GM12878 (cell line): ENCODE measurements around the gene ASCC1. TPM values are rescaled to one million over a fixed set of nuclear protein-coding genes. Genes with fewer than 3 reads are reported as not detected.

Experiments
- ATAC-seq: fragments of 200-7000 bp; cut with Tn5 transposase; 3 replicates; pipeline ENCODE4 v1.9.1; 2020; ENCODE audit warnings: mild to moderate bottlenecking, moderate library complexity
- BruUV-seq: library from RNA; stranded (reverse); fragments of 400-500 nt; replicated peaks from 2 replicates; lab custom pipeline; 2021; lab: Mats Ljungman, UMichigan
- CTCF ChIA-PET: fragments of 300-600 bp; sonication (Branson Sonifier 250); formaldehyde crosslinking; extraction: SDS; loops from one replicate; lab custom pipeline; 2021; ENCODE audit warnings: inconsistent platforms; lab: Yijun Ruan, JAX
- POLR2A ChIA-PET: fragments of 350-600 bp; formaldehyde crosslinking; extraction: SDS; loops from one replicate; lab custom pipeline; 2021; ENCODE audit warnings: inconsistent platforms; lab: Charles Lee
- RAD21 ChIA-PET: fragments of 300-600 bp; sonication (Branson Sonifier 250); formaldehyde crosslinking; loops from one replicate; lab custom pipeline; 2023; ENCODE audit warnings: antibody characterized with exemption; ENCODE audit not compliant: unreplicated experiment; lab: Charles Lee
- SMC1A ChIA-PET: fragments of 300-600 bp; sonication (Branson Sonifier 250); formaldehyde crosslinking; loops from one replicate; lab custom pipeline; 2023; ENCODE audit not compliant: unreplicated experiment, uncharacterized antibody; lab: Charles Lee
- DNase-seq: peaks from one replicate; pipeline ENCODE4 v3.0.0-alpha.2; 2011; ENCODE audit warnings: low read depth, low spot score
- FAIRE-seq: peaks from 3 replicates; lab custom pipeline; 2011; peaks lifted over from hg19 to GRCh38; lab: Jason Lieb, UNC
- H2AFZ ChIP-seq: 2 replicates; pipeline ENCODE4 v1.6.0; 2011; ENCODE audit warnings: low read depth, low read length, control low read depth; ENCODE audit not compliant: control insufficient read depth
- H3K27ac ChIP-seq: 2 replicates; pipeline ENCODE4 v1.5.1; 2011; ENCODE audit warnings: control low read depth; ENCODE audit not compliant: control insufficient read depth, insufficient read depth
- H3K27me3 ChIP-seq, 2 experiments: replicated peaks in 1 of 2; 2 replicates each; pipeline versions ENCODE4 v1.6.0 to v1.6.1; 2011; ENCODE audit warnings: low read length in 1 of 2; ENCODE audit not compliant: control insufficient read depth in 2 of 2, insufficient read depth in 2 of 2
- H3K36me3 ChIP-seq, 2 experiments: 2 replicates each; pipeline ENCODE4 v1.5.1; 2011; ENCODE audit warnings: low read length in 1 of 2; ENCODE audit not compliant: control insufficient read depth in 2 of 2, insufficient read depth in 2 of 2
- H3K4me1 ChIP-seq: 2 replicates; pipeline ENCODE4 v1.6.1; 2011; ENCODE audit warnings: mild to moderate bottlenecking, low read length, moderate library complexity, mixed read lengths; ENCODE audit not compliant: control insufficient read depth, insufficient read depth
- H3K4me2 ChIP-seq: 2 replicates; pipeline ENCODE4 v1.6.0; 2011; ENCODE audit warnings: control low read depth; ENCODE audit not compliant: control insufficient read depth, insufficient read depth
- H3K4me3 ChIP-seq: fragments of 200-600 bp; sonication (generic); 2 replicates; pipeline ENCODE4 v1.5.1; 2016
- H3K79me2 ChIP-seq: 2 replicates; pipeline ENCODE4 v1.6.0; 2011; ENCODE audit warnings: low read length; ENCODE audit not compliant: control insufficient read depth, insufficient read depth
- H3K9ac ChIP-seq: 2 replicates; pipeline ENCODE4 v1.8.0; 2011; ENCODE audit warnings: low read length, control low read depth, mixed read lengths; ENCODE audit not compliant: control insufficient read depth, insufficient read depth
- H3K9me3 ChIP-seq: replicated peaks from 3 replicates; pipeline ENCODE4 v1.5.1; 2011; ENCODE audit warnings: mild to moderate bottlenecking, low read length; ENCODE audit not compliant: control insufficient read depth, insufficient read depth
- H4K20me1 ChIP-seq: 2 replicates; pipeline ENCODE4 v1.6.0; 2011; ENCODE audit not compliant: control insufficient read depth, insufficient read depth
- BCL11A ChIP-seq: IDR thresholded peaks from 2 replicates; pipeline ENCODE4 v1.6.1; 2011; ENCODE audit warnings: low read depth, low read length
- BMI1 ChIP-seq: fragments of 450-650 bp; IDR thresholded peaks from 2 replicates; pipeline ENCODE4 v1.6.1; 2016; ENCODE audit warnings: mild to moderate bottlenecking, moderate library complexity, borderline replicate concordance
- E2F4 ChIP-seq: IDR thresholded peaks from 2 replicates; pipeline ENCODE4 v1.6.1; 2012; ENCODE audit warnings: low read depth, low read length, improper control_type of control experiment
- EED ChIP-seq: sonication (generic); IDR thresholded peaks from 2 replicates; pipeline ENCODE4 v1.6.1; 2016; ENCODE audit warnings: antibody characterized with exemption, low read depth
- EGR1 ChIP-seq, 2 experiments: IDR thresholded peaks; 1 replicate in 1 of 2; 2 replicates in 1 of 2; pipeline ENCODE4 v1.6.1; 2011 to 2012; ENCODE audit warnings: low read depth in 2 of 2, low read length in 2 of 2, borderline replicate concordance in 1 of 2, mild to moderate bottlenecking in 1 of 2, moderate library complexity in 1 of 2
- GABPA ChIP-seq: IDR thresholded peaks from 2 replicates; pipeline ENCODE4 v1.6.1; 2014; ENCODE audit warnings: antibody characterized with exemption, low read depth, mild to moderate bottlenecking, inconsistent platforms
- HDAC6 ChIP-seq: fragments of 200-600 bp; sonication (generic); IDR thresholded peaks from one replicate; pipeline ENCODE4 v1.8.0; 2017; ENCODE audit warnings: antibody characterized with exemption; ENCODE audit not compliant: unreplicated experiment
- KAT2A ChIP-seq: conservative IDR thresholded peaks from 2 replicates; pipeline ENCODE4 v1.6.1; 2011; ENCODE audit warnings: low read depth, low read length; ENCODE audit not compliant: control insufficient read depth
- MEF2A ChIP-seq: IDR thresholded peaks from 2 replicates; pipeline ENCODE4 v1.6.1; 2011; ENCODE audit warnings: low read depth, mild to moderate bottlenecking, low read length, moderate library complexity; ENCODE audit not compliant: insufficient read depth
- MTA3 ChIP-seq: IDR thresholded peaks from 2 replicates; pipeline ENCODE4 v1.6.1; 2012; ENCODE audit warnings: low read length, inconsistent platforms, borderline replicate concordance
- MYC ChIP-seq: IDR thresholded peaks from 2 replicates; pipeline ENCODE4 v1.6.1; 2011; ENCODE audit warnings: mild to moderate bottlenecking, low read length, moderate library complexity, inconsistent platforms; ENCODE audit not compliant: insufficient read depth, insufficient replicate concordance, insufficient read length, severe bottlenecking
- PAX5 ChIP-seq: IDR thresholded peaks from 2 replicates; pipeline ENCODE4 v1.6.1; 2011; ENCODE audit warnings: low read depth, low read length, borderline replicate concordance
- PKNOX1 ChIP-seq: fragments of 450-650 bp; IDR thresholded peaks from 2 replicates; pipeline ENCODE4 v1.6.1; 2016; ENCODE audit warnings: mild to moderate bottlenecking
- RB1 ChIP-seq: fragments of 450-650 bp; formaldehyde crosslinking; IDR thresholded peaks from 2 replicates; pipeline ENCODE4 v1.6.1; 2017; ENCODE audit warnings: mild to moderate bottlenecking, borderline replicate concordance
- RUNX3 ChIP-seq: IDR thresholded peaks from 2 replicates; pipeline ENCODE4 v1.6.1; 2012; ENCODE audit warnings: low read length, inconsistent platforms
- SMAD1 ChIP-seq: fragments of 450-650 bp; IDR thresholded peaks from 2 replicates; pipeline ENCODE4 v1.6.1; 2018; ENCODE audit warnings: mild to moderate bottlenecking, low read depth; ENCODE audit not compliant: partially characterized antibody
- SRF ChIP-seq, 2 experiments: IDR thresholded peaks; 2 replicates each; pipeline ENCODE4 v1.6.1; 2011; ENCODE audit warnings: low read depth in 2 of 2, low read length in 2 of 2, mild to moderate bottlenecking in 1 of 2, moderate library complexity in 1 of 2
- STAT3 ChIP-seq: IDR thresholded peaks from 2 replicates; pipeline ENCODE4 v1.6.1; 2011; ENCODE audit warnings: low read depth, low read length, improper control_type of control experiment
- SUZ12 ChIP-seq: fragments of 200-600 bp; sonication (generic); IDR thresholded peaks from one replicate; pipeline ENCODE4 v1.6.1; 2018; ENCODE audit warnings: antibody characterized with exemption, mild to moderate bottlenecking; ENCODE audit not compliant: unreplicated experiment
- USF2 ChIP-seq: IDR thresholded peaks from 2 replicates; pipeline ENCODE4 v1.6.1; 2011; ENCODE audit warnings: low read depth, low read length, improper control_type of control experiment, borderline replicate concordance
- ZNF274 ChIP-seq: IDR thresholded peaks from one replicate; pipeline ENCODE4 v1.8.0; 2011; ENCODE audit not compliant: insufficient read length, insufficient read depth
- ZSCAN29 ChIP-seq: fragments of 450-650 bp; IDR thresholded peaks from 2 replicates; pipeline ENCODE4 v1.6.1; 2017; ENCODE audit warnings: mild to moderate bottlenecking, moderate library complexity
- WGBS: methylation state at CpG from one replicate; pipeline ENCODE4 v1.1.6; 2016; ENCODE audit warnings: low lambda C conversion rate; ENCODE audit not compliant: insufficient replicate concordance, insufficient coverage; ENCODE audit errors: missing lambda C conversion rate; 5-methylcytosine and 5-hydroxymethylcytosine counted together
- in situ Hi-C: fragments of 300-500 bp; cut with MboI; formaldehyde crosslinking; loops from 9 replicates; pipeline ENCODE4 v1.14.3; 2018; ENCODE audit warnings: mixed read lengths
- intact Hi-C: fragments of 100-400 bp; cut with micrococcal nuclease; formaldehyde crosslinking; loops from one replicate; pipeline ENCODE4 v1.14.2; 2022; ENCODE audit not compliant: unreplicated experiment
- polyA plus RNA-seq, 11 experiments: library from polyadenylated mRNA; depleted of rRNA in 4 of 11; unstranded in 6 of 11; stranded (reverse) in 5 of 11; fragments of >200 nt; fragmentation: Nextera tagmentation in 4 of 11; fragmentation: Illumina TruSeq in 1 of 11; extraction: Ambion mirVana in 4 of 11; extraction: Trizol in 1 of 11; gene quantifications; 1 replicate in 1 of 11; 2 replicates in 10 of 11; pipeline versions ENCODE4 v1.2.1 to v1.2.3, GENCODE V29; 2011 to 2016; ENCODE audit warnings: inconsistent platforms in 2 of 11, missing spikeins in 2 of 11, low read depth in 1 of 11
- total RNA-seq, 4 experiments: library from RNA; depleted of rRNA in 3 of 4; stranded (reverse); fragments of >200 nt in 3 of 4; fragmentation: Illumina TruSeq in 1 of 4; extraction: Trizol in 1 of 4; gene quantifications; 2 replicates each; pipeline versions ENCODE4 v1.2.1 to v1.2.3, GENCODE V29; 2013 to 2021

The ASCC1 gene
- total and polyA plus RNA-seq, 10 of the 15 experiments (the other 5 are each of a cell fraction or from before 2014, with no cell fraction given) = 23.3 to 80.6 (median 42.8) TPM

GRCh38 chr10:72132854-72133253 is 83.2 kb downstream of the ASCC1 start:
- no peak for FAIRE-seq
- ChIA-PET POLR2A (interaction anchor here (0.8 to 2.7 kb wide), 16 partner anchors 12 to 205 kb away, joined by 3 to 18 read pairs (median 6); partner anchors contain the start of genes ANAPC16 and ASCC1), SMC1A (interaction anchor here (0.5 to 10.7 kb wide), 38 partner anchors 8 to 1987 kb away, joined by 3 to 168 read pairs (median 5); partner anchors contain the start of genes ANAPC16, ASCC1, DDIT4 and TYSND1), RAD21 (interaction anchor here (0.6 to 6.3 kb wide), 31 partner anchors 9 to 282 kb away, joined by 3 to 89 read pairs (median 5); partner anchors contain the start of genes ANAPC16, ASCC1, DDIT4 and PSAP), CTCF (interaction anchor here (0.9 to 6.5 kb wide), 31 partner anchors 9 to 237 kb away, joined by 3 to 127 read pairs (median 6); partner anchors contain the start of genes ANAPC16 and ASCC1)
- in situ Hi-C loops (loop anchor here (5.0 kb wide), 1 partner anchor 204 kb away; no protein-coding TSS in a partner anchor), intact Hi-C loops (loop anchor here (1.0 to 2.0 kb wide), 5 partner anchors 30 to 202 kb away; no protein-coding TSS in a partner anchor)
- Histone ChIP-seq H3K4me3 (0 out of 2 replicates have a peak overlapping the region, but pooled peaks have one; percentile 4), H3K9me3 (peaks cover 4% of the 10 kb centered on the region; the same call in 2 of the 3 replicates), H2AFZ (no peak overlapping the region), H3K9ac (no peak overlapping the region; the same call in 1 of the 2 replicates), H3K27ac (peak overlapping the region; percentile 75), H3K36me3 (peaks cover 2 to 4% of the 10 kb centered on the region in 2 experiments; a peak in 3 of 4 replicates), H3K4me1 (peaks cover 42% of the 10 kb centered on the region), H3K27me3 (no peaks in the 10 kb centered on the region), H4K20me1 (no peaks in the 10 kb centered on the region), H3K79me2 (no peaks in the 10 kb centered on the region), H3K4me2 (peak overlapping the region; percentile 47)
- BruUV-seq = TSS peak; percentile 58
- peak; percentile 56 for ATAC-seq
- peak; percentile 15 for DNase-seq
- 17% methylated on average over 4 of the region's 4 CpGs for WGBS
- TF ChIP-seq GABPA (0 out of 2 replicates have a peak, but pooled peaks have one; percentile 15), BCL11A (0 out of 2 replicates have a peak, but pooled peaks have one; percentile 41), STAT3 (no peak), ZNF274 (no peak), USF2 (no peak), RUNX3 (peak; percentile 68), SRF (IDR thresholded peaks at IDR 0.05; ENCODE audit: low read depth in 2 of 2, low read length in 2 of 2) (no peak), MTA3 (no peak), KAT2A (no peak), SMAD1 (no peak), PAX5 (0 out of 2 replicates have a peak, but pooled peaks have one; percentile 10), SUZ12 (no peak), EGR1 (IDR thresholded peaks at IDR 0.05; ENCODE audit: borderline replicate concordance in 1 of 2, low read depth in 2 of 2, low read length in 2 of 2) (no peak), MYC (no peak), RB1 (no peak), MEF2A (0 out of 2 replicates have a peak, but pooled peaks have one; percentile 27), HDAC6 (no peak), BMI1 (no peak), ZSCAN29 (no peak), EED (peak; percentile 41), PKNOX1 (no peak), E2F4 (no peak)
